Fibroblast of villous mesenchyme (primary cell): ENCODE results near the gene RPTOR. TPM values are rescaled to one million over a fixed set of nuclear protein-coding genes. Genes with fewer than 3 reads are reported as not detected.

Experiments used
- DNase-seq: peaks from one replicate; pipeline ENCODE4 v3.0.0-alpha.2; 2010; ENCODE audit warnings: low read depth
- H3K4me3 ChIP-seq: 2 replicates; pipeline ENCODE4 v1.5.1; 2011; ENCODE audit warnings: low read depth, mild to moderate bottlenecking, low read length
- total RNA-seq: library from RNA; depleted of rRNA; stranded (reverse); fragments of >200 nt; gene quantifications from 2 replicates; pipeline ENCODE4 v1.2.3, GENCODE V29; 2012
- TF ChIP-seq, protein P1 (sequence below): IDR thresholded peaks from 2 replicates; pipeline ENCODE4 v1.5.1; 2012; ENCODE audit warnings: low read depth, mild to moderate bottlenecking, low read length; ENCODE audit not compliant: insufficient read depth

The RPTOR gene
- total RNA-seq, 1 donor, result 35.8 TPM

DNA sequence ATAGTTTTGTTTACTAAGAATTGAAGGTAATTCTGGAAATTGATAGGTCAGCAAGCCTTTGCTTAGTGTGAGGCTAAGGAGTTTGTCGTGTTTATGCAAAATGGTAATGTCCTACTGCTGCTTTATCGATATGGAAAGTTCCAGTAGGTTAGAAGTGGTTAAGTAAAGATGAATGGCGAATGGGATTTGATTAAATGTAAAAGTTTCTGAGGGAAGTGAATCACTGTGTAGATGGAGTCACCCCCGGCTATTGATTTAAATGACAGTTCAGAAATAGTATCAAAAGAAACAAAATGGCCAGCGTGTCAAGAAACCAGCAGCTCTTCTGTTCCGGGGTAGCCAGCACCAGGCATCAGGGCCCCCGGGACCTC, 131.4 kb downstream of the RPTOR start:
- TF ChIP-seq, protein P1, sequence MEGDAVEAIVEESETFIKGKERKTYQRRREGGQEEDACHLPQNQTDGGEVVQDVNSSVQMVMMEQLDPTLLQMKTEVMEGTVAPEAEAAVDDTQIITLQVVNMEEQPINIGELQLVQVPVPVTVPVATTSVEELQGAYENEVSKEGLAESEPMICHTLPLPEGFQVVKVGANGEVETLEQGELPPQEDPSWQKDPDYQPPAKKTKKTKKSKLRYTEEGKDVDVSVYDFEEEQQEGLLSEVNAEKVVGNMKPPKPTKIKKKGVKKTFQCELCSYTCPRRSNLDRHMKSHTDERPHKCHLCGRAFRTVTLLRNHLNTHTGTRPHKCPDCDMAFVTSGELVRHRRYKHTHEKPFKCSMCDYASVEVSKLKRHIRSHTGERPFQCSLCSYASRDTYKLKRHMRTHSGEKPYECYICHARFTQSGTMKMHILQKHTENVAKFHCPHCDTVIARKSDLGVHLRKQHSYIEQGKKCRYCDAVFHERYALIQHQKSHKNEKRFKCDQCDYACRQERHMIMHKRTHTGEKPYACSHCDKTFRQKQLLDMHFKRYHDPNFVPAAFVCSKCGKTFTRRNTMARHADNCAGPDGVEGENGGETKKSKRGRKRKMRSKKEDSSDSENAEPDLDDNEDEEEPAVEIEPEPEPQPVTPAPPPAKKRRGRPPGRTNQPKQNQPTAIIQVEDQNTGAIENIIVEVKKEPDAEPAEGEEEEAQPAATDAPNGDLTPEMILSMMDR, result no peak
- no peak for DNase-seq
- no peak overlapping the region for H3K4me3 ChIP-seq

DNA sequence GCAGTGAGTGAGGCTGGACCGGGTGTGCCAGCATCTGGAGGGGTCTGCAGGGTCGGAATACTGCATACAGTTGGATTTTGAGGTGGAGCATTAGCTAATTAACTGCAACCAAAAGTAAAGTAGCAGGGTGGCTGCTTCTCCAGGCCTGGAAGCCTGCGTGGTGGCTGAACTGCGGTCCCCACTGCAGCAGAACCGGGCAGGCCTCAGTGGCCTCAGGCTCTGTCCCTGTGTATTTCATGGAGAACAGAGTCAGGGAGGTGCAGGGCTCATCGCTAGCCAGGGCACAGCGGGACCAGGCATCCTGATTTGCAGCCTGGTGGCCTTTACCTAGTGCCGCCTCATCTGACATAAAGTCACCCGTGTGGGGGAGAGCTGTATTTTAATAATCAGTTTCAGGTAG, 131.9 kb downstream of the RPTOR start:
- TF ChIP-seq, protein P1, result no peak
- no peak for DNase-seq
- H3K4me3 ChIP-seq, result no peak overlapping the region

DNA sequence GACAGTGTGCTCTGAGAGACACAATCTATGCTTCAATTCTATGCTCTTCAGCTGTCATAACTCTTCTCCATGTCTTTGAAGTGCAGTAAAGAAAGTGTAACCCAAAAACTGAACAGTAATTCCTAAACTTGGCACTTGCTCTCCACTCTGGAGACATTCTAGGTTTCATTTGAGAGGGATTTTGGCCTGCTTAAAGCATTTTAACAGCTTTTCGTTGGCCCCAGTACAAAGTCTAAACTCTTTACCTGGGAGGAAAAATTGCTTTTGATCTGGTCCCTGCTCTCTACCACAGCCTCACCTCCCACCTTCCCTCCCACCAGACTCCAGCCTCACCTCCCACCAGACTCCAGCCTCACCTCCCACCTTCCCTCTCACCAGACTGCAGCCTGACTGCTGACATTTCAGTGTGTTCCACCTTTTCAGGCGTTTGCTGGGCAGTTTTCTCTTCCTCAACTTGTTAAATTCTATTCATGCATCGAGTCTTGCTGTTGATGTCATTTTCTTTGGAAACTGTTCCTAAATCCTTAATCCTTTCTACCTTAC, 132.6 kb downstream of the RPTOR start:
- TF ChIP-seq, protein P1, result no peak
- no peak overlapping the region for H3K4me3 ChIP-seq
- DNase-seq, result no peak

GRCh38 chr17:80679816-80680215, 135.2 kb downstream of the RPTOR start:
- H3K4me3 ChIP-seq, result no peak overlapping the region
- DNase-seq, result no peak
- TF ChIP-seq, protein P1, result no peak

GRCh38 chr17:80681215-80681614, 136.6 kb downstream of the RPTOR start:
- DNase-seq, result no peak
- H3K4me3 ChIP-seq, result no peak overlapping the region
- TF ChIP-seq, protein P1, result no peak

DNA sequence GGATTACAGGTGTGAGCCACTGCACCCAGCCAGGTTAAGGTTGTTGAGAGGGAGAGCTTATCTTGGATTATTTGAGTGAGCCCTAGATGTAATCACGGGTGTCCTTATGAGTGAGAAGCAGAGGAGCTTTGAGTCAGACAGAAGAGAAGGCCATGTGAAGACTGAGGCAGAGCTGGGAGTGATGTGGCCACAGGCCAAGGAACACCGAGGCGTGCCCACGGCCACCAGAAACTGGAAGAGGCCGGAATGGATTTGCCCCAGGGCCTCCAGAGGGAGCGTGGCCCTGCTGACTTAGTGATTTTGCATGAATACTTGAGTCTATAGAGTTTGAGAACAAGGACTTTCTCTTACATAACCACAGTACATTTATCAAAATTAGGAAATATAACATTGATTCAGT, 137.7 kb downstream of the RPTOR start:
- no peak for DNase-seq
- TF ChIP-seq, protein P1, result no peak
- H3K4me3 ChIP-seq, result no peak overlapping the region

GRCh38 chr17:80683625-80684104, 139.0 kb downstream of the RPTOR start:
- H3K4me3 ChIP-seq, result no peak overlapping the region
- TF ChIP-seq, protein P1, result no peak
- DNase-seq, result no peak
